Bronchial epithelial cell (primary cell): ENCODE results near the gene CXCL5. TPM values are rescaled to one million over a fixed set of nuclear protein-coding genes. Genes with fewer than 3 reads are reported as not detected.

Source experiments
- DNase-seq: peaks from one replicate; pipeline ENCODE4 v3.0.0-alpha.2; 2010; ENCODE audit warnings: low read depth
- FAIRE-seq: peaks from 2 replicates; lab custom pipeline; 2011; peaks lifted over from hg19 to GRCh38; lab: Jason Lieb, UNC
- H3K27me3 ChIP-seq: 2 replicates; pipeline ENCODE4 v1.5.1; 2011; ENCODE audit warnings: low read length; ENCODE audit not compliant: control insufficient read depth, insufficient read depth
- H3K36me3 ChIP-seq: 2 replicates; pipeline ENCODE4 v1.5.1; 2011; ENCODE audit warnings: low read length; ENCODE audit not compliant: control insufficient read depth, insufficient read depth
- H3K4me3 ChIP-seq: 2 replicates; pipeline ENCODE4 v1.5.1; 2011; ENCODE audit warnings: mild to moderate bottlenecking, low read depth, low read length, control low read depth
- CTCF ChIP-seq: IDR thresholded peaks from 2 replicates; pipeline ENCODE4 v1.5.1; 2011; ENCODE audit warnings: mild to moderate bottlenecking, moderate library complexity, low read length, control low read depth, inconsistent platforms; ENCODE audit not compliant: insufficient read depth, severe bottlenecking
- total RNA-seq: library from RNA; depleted of rRNA; stranded (reverse); fragments of >200 nt; gene quantifications from 2 replicates; pipeline ENCODE4 v1.2.1, GENCODE V29; 2014

Gene CXCL5
- total RNA-seq, 1 donor from 2014 or later, result 0.53 TPM

DNA sequence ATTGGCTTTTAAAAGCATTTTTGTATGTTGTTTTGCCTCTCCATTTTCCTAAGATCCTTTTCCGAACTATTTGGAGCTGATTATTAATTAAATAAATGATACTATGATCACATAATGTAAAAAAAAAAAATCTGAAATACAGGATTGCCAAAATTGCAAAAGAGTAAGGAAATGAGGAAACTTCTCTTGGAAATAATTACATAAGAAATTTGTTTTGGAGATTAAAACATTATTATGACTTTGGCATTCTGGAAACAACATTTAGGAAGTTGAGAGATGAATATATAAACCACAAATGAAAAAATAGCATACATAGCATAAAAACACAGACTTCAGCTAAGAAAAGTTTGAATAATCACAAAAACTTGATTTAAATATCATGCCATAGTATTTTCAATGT lies 50.2 kb downstream of the CXCL5 start:
- Histone ChIP-seq H3K4me3 (no peak overlapping the region), H3K36me3 (no peaks in the 10 kb centered on the region), H3K27me3 (no peaks in the 10 kb centered on the region)
- no peak for TF ChIP-seq CTCF
- DNase-seq (no peak), FAIRE-seq (no peak)

DNA sequence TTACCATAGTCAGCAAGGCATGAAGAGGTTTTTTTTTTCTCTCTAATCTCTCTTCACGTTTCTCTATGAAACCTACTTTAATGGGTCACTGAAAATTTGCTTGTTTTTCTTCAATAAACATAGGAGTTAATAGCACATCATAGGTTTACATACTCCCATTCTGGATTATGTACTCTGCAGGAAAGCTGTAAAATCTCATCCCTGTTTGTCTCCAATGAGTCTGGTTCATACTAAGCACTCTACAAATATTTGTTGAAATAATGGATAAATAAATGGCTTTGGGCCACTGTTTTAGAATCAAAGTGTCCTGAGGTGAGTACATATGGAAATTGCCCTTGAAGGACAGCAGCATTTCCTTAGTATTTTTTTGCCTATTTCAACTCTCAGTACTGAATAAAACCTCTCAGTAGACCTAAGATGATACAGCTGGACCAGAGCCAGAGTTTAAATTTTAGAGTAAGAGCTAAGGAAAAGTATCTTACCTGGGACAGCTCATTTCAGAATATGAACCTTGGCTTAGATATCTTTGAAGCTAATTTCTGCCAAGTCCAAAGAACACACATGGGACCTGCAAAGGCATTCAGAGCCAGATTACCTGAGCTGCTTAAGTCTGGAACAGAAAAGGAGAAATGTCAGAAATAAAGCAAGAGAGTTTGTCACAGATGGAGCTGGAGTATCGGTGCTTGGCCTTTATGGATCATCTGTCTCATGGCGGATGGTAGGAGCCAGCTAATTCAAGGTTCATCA lies 51.1 kb downstream of the CXCL5 start:
- no peak for DNase-seq
- no peaks in the 10 kb centered on the region for H3K36me3 ChIP-seq

GRCh38 chr4:73945674-73946449 lies 52.6 kb downstream of the CXCL5 start:
- TF ChIP-seq CTCF, result no peak
- FAIRE-seq (peak; percentile 43), DNase-seq (peak; percentile 8)
- no peaks in the 10 kb centered on the region for H3K27me3 ChIP-seq
- H3K36me3 ChIP-seq, result no peaks in the 10 kb centered on the region
- H3K4me3 ChIP-seq, result no peak overlapping the region

More for the DNA sequence above, 51.1 kb downstream of the CXCL5 start:
- TF ChIP-seq CTCF, result no peak
- H3K4me3 ChIP-seq, result no peak overlapping the region
- FAIRE-seq, result no peak
- no peaks in the 10 kb centered on the region for H3K27me3 ChIP-seq

Other genes starting within 250 kb of the CXCL5 start
- gene CXCL6, start 162.0 kb downstream of the CXCL5 start, total RNA-seq, result 0.26 TPM in 1 of 2 replicates, not detected in the other
- 1.6 TPM in 1 of 2 replicates, not detected in the other for gene PF4V1, start 145.4 kb downstream of the CXCL5 start, total RNA-seq
- 4.2 and 5.2 TPM in 2 replicates for gene CXCL1, start 129.3 kb downstream of the CXCL5 start, total RNA-seq
- gene PF4, start 16.6 kb downstream of the CXCL5 start, total RNA-seq, result not detected in 2 replicates
- 0.13 and 0.26 TPM in 2 replicates for gene PPBP, start 10.5 kb downstream of the CXCL5 start, total RNA-seq
- 0.26 and 1.2 TPM in 2 replicates for gene CXCL3, start 40.0 kb upstream of the CXCL5 start, total RNA-seq
- gene CXCL2, start 100.5 kb upstream of the CXCL5 start, total RNA-seq, result 5.5 and 7.9 TPM in 2 replicates
- 24.2 and 29.0 TPM in 2 replicates for gene MTHFD2L, start 159.4 kb upstream of the CXCL5 start, total RNA-seq